GM12878 (cell line): ENCODE data around the gene MESD. TPM values are rescaled to one million over a fixed set of nuclear protein-coding genes. Genes with fewer than 3 reads are reported as not detected.

Experiments used
- ATAC-seq: fragments of 200-7000 bp; cut with Tn5 transposase; 3 replicates; pipeline ENCODE4 v1.9.1; 2020; ENCODE audit warnings: mild to moderate bottlenecking, moderate library complexity
- BruUV-seq: library from RNA; stranded (reverse); fragments of 400-500 nt; replicated peaks from 2 replicates; lab custom pipeline; 2021; lab: Mats Ljungman, UMichigan
- CTCF ChIA-PET: fragments of 300-600 bp; sonication (Branson Sonifier 250); formaldehyde crosslinking; extraction: SDS; loops from one replicate; lab custom pipeline; 2021; ENCODE audit warnings: inconsistent platforms; lab: Yijun Ruan, JAX
- POLR2A ChIA-PET: fragments of 350-600 bp; formaldehyde crosslinking; extraction: SDS; loops from one replicate; lab custom pipeline; 2021; ENCODE audit warnings: inconsistent platforms; lab: Charles Lee
- RAD21 ChIA-PET: fragments of 300-600 bp; sonication (Branson Sonifier 250); formaldehyde crosslinking; loops from one replicate; lab custom pipeline; 2023; ENCODE audit warnings: antibody characterized with exemption; ENCODE audit not compliant: unreplicated experiment; lab: Charles Lee
- SMC1A ChIA-PET: fragments of 300-600 bp; sonication (Branson Sonifier 250); formaldehyde crosslinking; loops from one replicate; lab custom pipeline; 2023; ENCODE audit not compliant: unreplicated experiment, uncharacterized antibody; lab: Charles Lee
- DNase-seq: peaks from one replicate; pipeline ENCODE4 v3.0.0-alpha.2; 2011; ENCODE audit warnings: low read depth, low spot score
- FAIRE-seq: peaks from 3 replicates; lab custom pipeline; 2011; peaks lifted over from hg19 to GRCh38; lab: Jason Lieb, UNC
- H2AFZ ChIP-seq: 2 replicates; pipeline ENCODE4 v1.6.0; 2011; ENCODE audit warnings: low read depth, low read length, control low read depth; ENCODE audit not compliant: control insufficient read depth
- H3K27ac ChIP-seq: 2 replicates; pipeline ENCODE4 v1.5.1; 2011; ENCODE audit warnings: control low read depth; ENCODE audit not compliant: control insufficient read depth, insufficient read depth
- H3K27me3 ChIP-seq, 2 experiments: replicated peaks in 1 of 2; 2 replicates each; pipeline versions ENCODE4 v1.6.0 to v1.6.1; 2011; ENCODE audit warnings: low read length in 1 of 2; ENCODE audit not compliant: control insufficient read depth in 2 of 2, insufficient read depth in 2 of 2
- H3K36me3 ChIP-seq, 2 experiments: 2 replicates each; pipeline ENCODE4 v1.5.1; 2011; ENCODE audit warnings: low read length in 1 of 2; ENCODE audit not compliant: control insufficient read depth in 2 of 2, insufficient read depth in 2 of 2
- H3K4me1 ChIP-seq: 2 replicates; pipeline ENCODE4 v1.6.1; 2011; ENCODE audit warnings: mild to moderate bottlenecking, low read length, moderate library complexity, mixed read lengths; ENCODE audit not compliant: control insufficient read depth, insufficient read depth
- H3K4me2 ChIP-seq: 2 replicates; pipeline ENCODE4 v1.6.0; 2011; ENCODE audit warnings: control low read depth; ENCODE audit not compliant: control insufficient read depth, insufficient read depth
- H3K4me3 ChIP-seq: fragments of 200-600 bp; sonication (generic); 2 replicates; pipeline ENCODE4 v1.5.1; 2016
- H3K79me2 ChIP-seq: 2 replicates; pipeline ENCODE4 v1.6.0; 2011; ENCODE audit warnings: low read length; ENCODE audit not compliant: control insufficient read depth, insufficient read depth
- H3K9ac ChIP-seq: 2 replicates; pipeline ENCODE4 v1.8.0; 2011; ENCODE audit warnings: low read length, control low read depth, mixed read lengths; ENCODE audit not compliant: control insufficient read depth, insufficient read depth
- H3K9me3 ChIP-seq: replicated peaks from 3 replicates; pipeline ENCODE4 v1.5.1; 2011; ENCODE audit warnings: mild to moderate bottlenecking, low read length; ENCODE audit not compliant: control insufficient read depth, insufficient read depth
- H4K20me1 ChIP-seq: 2 replicates; pipeline ENCODE4 v1.6.0; 2011; ENCODE audit not compliant: control insufficient read depth, insufficient read depth
- CBFB ChIP-seq: IDR thresholded peaks from 2 replicates; pipeline ENCODE4 v1.6.1; 2016; ENCODE audit warnings: antibody characterized with exemption, low read depth
- CEBPB ChIP-seq, 2 experiments: fragments of 150-350 bp in 1 of 2; IDR thresholded peaks; 2 replicates each; pipeline ENCODE4 v1.6.1; 2012 to 2014; ENCODE audit warnings: low read depth in 2 of 2, low read length in 2 of 2, borderline replicate concordance in 1 of 2, inconsistent platforms in 1 of 2
- E2F4 ChIP-seq: IDR thresholded peaks from 2 replicates; pipeline ENCODE4 v1.6.1; 2012; ENCODE audit warnings: low read depth, low read length, improper control_type of control experiment
- EED ChIP-seq: sonication (generic); IDR thresholded peaks from 2 replicates; pipeline ENCODE4 v1.6.1; 2016; ENCODE audit warnings: antibody characterized with exemption, low read depth
- EP300 ChIP-seq, 2 experiments: fragments of 150-350 bp in 1 of 2; IDR thresholded peaks; 2 replicates each; pipeline ENCODE4 v1.6.1; 2011 to 2012; ENCODE audit warnings: low read depth in 2 of 2, low read length in 2 of 2, borderline replicate concordance in 1 of 2, improper control_type of control experiment in 1 of 2, inconsistent platforms in 1 of 2; ENCODE audit not compliant: control insufficient read depth in 1 of 2
- EZH2 ChIP-seq: IDR thresholded peaks from 2 replicates; pipeline ENCODE4 v1.6.1; 2012; ENCODE audit warnings: low read depth, mild to moderate bottlenecking, control low read depth, inconsistent platforms, low read length, borderline replicate concordance; ENCODE audit not compliant: control insufficient read depth
- IRF3 ChIP-seq: fragments of 450-650 bp; IDR thresholded peaks from 2 replicates; pipeline ENCODE4 v1.6.1; 2014; ENCODE audit warnings: mild to moderate bottlenecking
- NFIC ChIP-seq: IDR thresholded peaks from 2 replicates; pipeline ENCODE4 v1.6.1; 2012; ENCODE audit warnings: low read depth, mild to moderate bottlenecking, inconsistent platforms, low read length, moderate library complexity
- NFYA ChIP-seq: IDR thresholded peaks from 2 replicates; pipeline ENCODE4 v1.6.1; 2011; ENCODE audit warnings: low read depth, mild to moderate bottlenecking, low read length, improper control_type of control experiment, borderline replicate concordance
- RFX5 ChIP-seq: IDR thresholded peaks from 2 replicates; pipeline ENCODE4 v1.6.1; 2011; ENCODE audit warnings: low read depth, low read length, improper control_type of control experiment
- SMAD5 ChIP-seq: IDR thresholded peaks from 2 replicates; pipeline ENCODE4 v1.6.1; 2016; ENCODE audit warnings: antibody characterized with exemption, low read depth
- SP1 ChIP-seq: IDR thresholded peaks from one replicate; pipeline ENCODE4 v1.6.1; 2011; ENCODE audit warnings: low read depth, low read length
- SREBF1 ChIP-seq: IDR thresholded peaks from 2 replicates; pipeline ENCODE4 v1.6.1; 2012; ENCODE audit warnings: mild to moderate bottlenecking, low read length
- SRF ChIP-seq, 2 experiments: IDR thresholded peaks; 2 replicates each; pipeline ENCODE4 v1.6.1; 2011; ENCODE audit warnings: low read depth in 2 of 2, low read length in 2 of 2, mild to moderate bottlenecking in 1 of 2, moderate library complexity in 1 of 2
- YBX1 ChIP-seq: fragments of 450-650 bp; IDR thresholded peaks from 2 replicates; pipeline ENCODE4 v1.6.1; 2016; ENCODE audit warnings: antibody characterized with exemption
- ZBTB4 ChIP-seq: fragments of 450-650 bp; formaldehyde crosslinking; IDR thresholded peaks from 2 replicates; pipeline ENCODE4 v1.4.0; 2022; ENCODE audit warnings: mild to moderate bottlenecking, moderate library complexity
- ZNF217 ChIP-seq: fragments of 450-650 bp; IDR thresholded peaks from 2 replicates; pipeline ENCODE4 v1.6.1; 2017; ENCODE audit warnings: antibody characterized with exemption, mild to moderate bottlenecking
- ZSCAN29 ChIP-seq: fragments of 450-650 bp; IDR thresholded peaks from 2 replicates; pipeline ENCODE4 v1.6.1; 2017; ENCODE audit warnings: mild to moderate bottlenecking, moderate library complexity
- WGBS: methylation state at CpG from one replicate; pipeline ENCODE4 v1.1.6; 2016; ENCODE audit warnings: low lambda C conversion rate; ENCODE audit not compliant: insufficient replicate concordance, insufficient coverage; ENCODE audit errors: missing lambda C conversion rate; 5-methylcytosine and 5-hydroxymethylcytosine counted together
- in situ Hi-C: fragments of 300-500 bp; cut with MboI; formaldehyde crosslinking; loops from 9 replicates; pipeline ENCODE4 v1.14.3; 2018; ENCODE audit warnings: mixed read lengths
- intact Hi-C: fragments of 100-400 bp; cut with micrococcal nuclease; formaldehyde crosslinking; loops from one replicate; pipeline ENCODE4 v1.14.2; 2022; ENCODE audit not compliant: unreplicated experiment
- polyA plus RNA-seq, 11 experiments: library from polyadenylated mRNA; depleted of rRNA in 4 of 11; unstranded in 6 of 11; stranded (reverse) in 5 of 11; fragments of >200 nt; fragmentation: Nextera tagmentation in 4 of 11; fragmentation: Illumina TruSeq in 1 of 11; extraction: Ambion mirVana in 4 of 11; extraction: Trizol in 1 of 11; gene quantifications; 1 replicate in 1 of 11; 2 replicates in 10 of 11; pipeline versions ENCODE4 v1.2.1 to v1.2.3, GENCODE V29; 2011 to 2016; ENCODE audit warnings: inconsistent platforms in 2 of 11, missing spikeins in 2 of 11, low read depth in 1 of 11
- total RNA-seq, 4 experiments: library from RNA; depleted of rRNA in 3 of 4; stranded (reverse); fragments of >200 nt in 3 of 4; fragmentation: Illumina TruSeq in 1 of 4; extraction: Trizol in 1 of 4; gene quantifications; 2 replicates each; pipeline versions ENCODE4 v1.2.1 to v1.2.3, GENCODE V29; 2013 to 2021

Gene MESD
- total and polyA plus RNA-seq, 10 of the 15 experiments (the other 5 are each of a cell fraction or from before 2014, with no cell fraction given) = 10.2 to 39.8 (median 20.9) TPM

- Histone ChIP-seq H3K9ac (peak overlapping the region; percentile 57), H3K4me3 (peak overlapping the region; percentile 22; the same call in 1 of the 2 replicates), H4K20me1 (no peaks in the 10 kb centered on the region), H3K4me1 (peaks cover 41% of the 10 kb centered on the region), H3K9me3 (no peaks in the 10 kb centered on the region), H3K36me3 (no peaks in the 10 kb centered on the region), H2AFZ (peak overlapping the region; percentile 83), H3K79me2 (no peaks in the 10 kb centered on the region), H3K27me3 (no peaks in the 10 kb centered on the region), H3K27ac (peak overlapping the region; percentile 91), H3K4me2 (peak overlapping the region; percentile 83)
- ATAC-seq (peak; percentile 92), FAIRE-seq (peak; percentile 99), DNase-seq (peak; percentile 97)
- BruUV-seq = TSS peak; percentile 81
- intact Hi-C loops = loop anchor here (1.0 to 5.0 kb wide), 4 partner anchors 21 to 269 kb away; partner anchors contain the start of gene TLNRD1
- ChIA-PET CTCF (interaction anchor here (0.6 to 1.2 kb wide), 6 partner anchors 11 to 685 kb away, joined by 3 to 5 read pairs (median 4); no protein-coding TSS in a partner anchor), SMC1A (interaction anchor here (0.6 to 2.9 kb wide), 17 partner anchors 9 to 461 kb away, joined by 3 to 8 read pairs (median 3); partner anchors contain the start of gene TLNRD1), POLR2A (interaction anchor here (0.7 to 1.6 kb wide), 5 partner anchors 13 to 36 kb away, joined by 3 to 7 read pairs (median 4); no protein-coding TSS in a partner anchor), RAD21 (interaction anchor here (0.7 to 2.3 kb wide), 10 partner anchors 9 to 252 kb away, joined by 3 to 13 read pairs (median 4); partner anchors contain the start of gene TLNRD1)
- in situ Hi-C loops = no loop called here
- WGBS = 3% methylated on average over 13 of the region's 13 CpGs
- TF ChIP-seq CEBPB (IDR thresholded peaks at IDR 0.05; ENCODE audit: borderline replicate concordance in 1 of 2, low read depth in 2 of 2, low read length in 2 of 2) (peak in 1 of 2 experiments; percentile 84; a peak in 1 of 4 replicates), ZSCAN29 (no peak), YBX1 (no peak), SMAD5 (no peak), CBFB (peak; percentile 78), EP300 (IDR thresholded peaks at IDR 0.05; ENCODE audit: borderline replicate concordance in 1 of 2, control insufficient read depth in 1 of 2, low read depth in 2 of 2, low read length in 2 of 2) (peak; percentile 96 to 100), NFYA (no peak), EZH2 (no peak), NFIC (peak; percentile 99), RFX5 (no peak), SRF (IDR thresholded peaks at IDR 0.05; ENCODE audit: low read depth in 2 of 2, low read length in 2 of 2) (peak in 1 of 2 experiments; percentile 77; a peak in 2 of 4 replicates), E2F4 (no peak), ZNF217 (0 out of 2 replicates have a peak, but pooled peaks have one; percentile 12), SP1 (peak; percentile 67), IRF3 (no peak), ZBTB4 (CRISPR knock-in tag) (no peak), EED (peak; percentile 99), SREBF1 (no peak)
These were observed 34.1 kb upstream of the MESD start for GRCh38 chr15:81023483-81024264.
